Caco-2 (cell line): ENCODE data around the gene SPOCK1. TPM values are rescaled to one million over a fixed set of nuclear protein-coding genes. Genes with fewer than 3 reads are reported as not detected.

Experiments
- BruUV-seq: library from RNA; stranded (reverse); fragments of 400-500 nt; replicated peaks from 2 replicates; lab custom pipeline; 2021; lab: Mats Ljungman, UMichigan
- CTCF ChIA-PET: fragments of 300-600 bp; sonication (Branson Sonifier 250); formaldehyde crosslinking; loops from one replicate; lab custom pipeline; 2022; ENCODE audit warnings: antibody characterized with exemption; lab: Charles Lee
- POLR2A ChIA-PET: fragments of 300-600 bp; sonication (Branson Sonifier 250); formaldehyde crosslinking; loops from one replicate; lab custom pipeline; 2022; ENCODE audit warnings: antibody characterized with exemption; lab: Charles Lee
- DNase-seq, 2 experiments: peaks; one replicate each; pipeline versions ENCODE4 v3.0.0 to v3.0.0-alpha.2; 2020 to 2022
- H3K27me3 ChIP-seq: replicated peaks from 2 replicates; pipeline ENCODE4 v1.6.0; 2011; ENCODE audit warnings: low read length; ENCODE audit not compliant: control insufficient read depth, insufficient read depth
- H3K36me3 ChIP-seq: 2 replicates; pipeline ENCODE4 v1.5.1; 2011; ENCODE audit warnings: low read length; ENCODE audit not compliant: control insufficient read depth, insufficient read depth
- H3K4me1 ChIP-seq: fragments of 250-450 bp; sonication (Bioruptor Pico); 2 replicates; pipeline ENCODE4 v1.5.1; 2020; ENCODE audit warnings: mild to moderate bottlenecking
- H3K4me3 ChIP-seq: 2 replicates; pipeline ENCODE4 v1.5.1; 2011; ENCODE audit warnings: low read depth, mild to moderate bottlenecking, control low read depth, low read length
- H3K9me3 ChIP-seq: fragments of 250-450 bp; sonication (Bioruptor Pico); 2 replicates; pipeline ENCODE4 v1.5.1; 2020; ENCODE audit warnings: mild to moderate bottlenecking, moderate library complexity
- H3K27ac Mint-ChIP-seq: one replicate; pipeline ENCODE4 v1.8.0; 2022; ENCODE audit warnings: mixed read lengths; ENCODE audit not compliant: unreplicated experiment
- H3K27me3 Mint-ChIP-seq: one replicate; pipeline ENCODE4 v1.8.0; 2022; ENCODE audit warnings: mixed read lengths; ENCODE audit not compliant: insufficient read depth, unreplicated experiment
- H3K36me3 Mint-ChIP-seq: one replicate; pipeline ENCODE4 v1.8.0; 2022; ENCODE audit warnings: mild to moderate bottlenecking, mixed read lengths; ENCODE audit not compliant: insufficient read depth, unreplicated experiment
- H3K4me1 Mint-ChIP-seq: one replicate; pipeline ENCODE4 v1.8.0; 2022; ENCODE audit warnings: low read depth, mixed read lengths; ENCODE audit not compliant: unreplicated experiment
- H3K4me3 Mint-ChIP-seq: one replicate; pipeline ENCODE4 v1.8.0; 2022; ENCODE audit warnings: mild to moderate bottlenecking, moderate library complexity, mixed read lengths; ENCODE audit not compliant: unreplicated experiment
- H3K9me3 Mint-ChIP-seq: one replicate; pipeline ENCODE4 v1.8.0; 2022; ENCODE audit warnings: mixed read lengths; ENCODE audit not compliant: unreplicated experiment
- intact Hi-C: fragments of 100-400 bp; cut with micrococcal nuclease; formaldehyde crosslinking; loops from one replicate; pipeline ENCODE4 v1.10.0; 2022; ENCODE audit not compliant: unreplicated experiment
- total RNA-seq: library from RNA; stranded (reverse); gene quantifications from 2 replicates; pipeline ENCODE4 v1.2.3, GENCODE V29; 2022
- TF ChIP-seq, protein P1 (sequence below), 2 experiments: fragments of 200-600 bp in 1 of 2; IDR thresholded peaks; 1 replicate in 1 of 2; 2 replicates in 1 of 2; pipeline versions ENCODE4 v1.5.1 to v1.8.0; 2011 to 2022; ENCODE audit warnings: antibody characterized with exemption in 1 of 2, control low read depth in 1 of 2, inconsistent platforms in 1 of 2, low read depth in 1 of 2, low read length in 1 of 2, mild to moderate bottlenecking in 1 of 2, moderate library complexity in 1 of 2; ENCODE audit not compliant: insufficient read depth in 1 of 2, severe bottlenecking in 1 of 2, unreplicated experiment in 1 of 2

Gene SPOCK1
- total RNA-seq, 1 experiment from 2014 or later: not detected

DNA sequence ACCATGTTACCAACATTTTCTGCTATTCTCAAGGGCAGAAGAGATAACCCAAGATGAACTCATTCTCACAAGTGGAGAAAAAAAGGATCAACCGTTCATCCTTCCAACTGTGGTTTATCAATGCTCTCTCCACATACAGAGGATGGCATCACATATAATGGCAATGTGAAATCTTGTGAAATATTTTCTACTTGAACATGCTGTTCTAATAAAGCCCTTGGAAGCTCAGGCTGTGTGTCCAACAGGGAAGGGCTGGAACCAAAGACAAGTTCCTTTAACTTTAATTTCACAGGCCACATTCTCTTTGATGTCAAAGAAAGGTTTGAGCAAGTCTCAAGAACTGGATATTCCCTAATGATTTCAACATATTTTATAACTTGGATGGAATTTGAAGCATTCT, 230.5 kb downstream of the SPOCK1 start:
- Histone ChIP-seq H3K4me1 (no peaks in the 10 kb centered on the region), H3K4me3 (no peak overlapping the region), H3K9me3 (no peaks in the 10 kb centered on the region), H3K36me3 (no peaks in the 10 kb centered on the region), H3K27me3 (no peaks in the 10 kb centered on the region)
- no peak for DNase-seq
- Mint-ChIP-seq H3K27me3 (peaks cover 8% of the 10 kb centered on the region), H3K27ac (no peak overlapping the region), H3K4me3 (no peak overlapping the region), H3K36me3 (no peaks in the 10 kb centered on the region), H3K9me3 (no peaks in the 10 kb centered on the region), H3K4me1 (no peaks in the 10 kb centered on the region)
- ChIA-PET CTCF (no interaction called here), POLR2A (no interaction called here)
- TF ChIP-seq, protein P1, sequence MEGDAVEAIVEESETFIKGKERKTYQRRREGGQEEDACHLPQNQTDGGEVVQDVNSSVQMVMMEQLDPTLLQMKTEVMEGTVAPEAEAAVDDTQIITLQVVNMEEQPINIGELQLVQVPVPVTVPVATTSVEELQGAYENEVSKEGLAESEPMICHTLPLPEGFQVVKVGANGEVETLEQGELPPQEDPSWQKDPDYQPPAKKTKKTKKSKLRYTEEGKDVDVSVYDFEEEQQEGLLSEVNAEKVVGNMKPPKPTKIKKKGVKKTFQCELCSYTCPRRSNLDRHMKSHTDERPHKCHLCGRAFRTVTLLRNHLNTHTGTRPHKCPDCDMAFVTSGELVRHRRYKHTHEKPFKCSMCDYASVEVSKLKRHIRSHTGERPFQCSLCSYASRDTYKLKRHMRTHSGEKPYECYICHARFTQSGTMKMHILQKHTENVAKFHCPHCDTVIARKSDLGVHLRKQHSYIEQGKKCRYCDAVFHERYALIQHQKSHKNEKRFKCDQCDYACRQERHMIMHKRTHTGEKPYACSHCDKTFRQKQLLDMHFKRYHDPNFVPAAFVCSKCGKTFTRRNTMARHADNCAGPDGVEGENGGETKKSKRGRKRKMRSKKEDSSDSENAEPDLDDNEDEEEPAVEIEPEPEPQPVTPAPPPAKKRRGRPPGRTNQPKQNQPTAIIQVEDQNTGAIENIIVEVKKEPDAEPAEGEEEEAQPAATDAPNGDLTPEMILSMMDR (IDR thresholded peaks at IDR 0.05; ENCODE audit: insufficient read depth in 1 of 2, low read depth in 1 of 2, low read length in 1 of 2, severe bottlenecking in 1 of 2, unreplicated experiment in 1 of 2): no peak
- intact Hi-C loops: no loop called here
- no TSS peak for BruUV-seq

DNA sequence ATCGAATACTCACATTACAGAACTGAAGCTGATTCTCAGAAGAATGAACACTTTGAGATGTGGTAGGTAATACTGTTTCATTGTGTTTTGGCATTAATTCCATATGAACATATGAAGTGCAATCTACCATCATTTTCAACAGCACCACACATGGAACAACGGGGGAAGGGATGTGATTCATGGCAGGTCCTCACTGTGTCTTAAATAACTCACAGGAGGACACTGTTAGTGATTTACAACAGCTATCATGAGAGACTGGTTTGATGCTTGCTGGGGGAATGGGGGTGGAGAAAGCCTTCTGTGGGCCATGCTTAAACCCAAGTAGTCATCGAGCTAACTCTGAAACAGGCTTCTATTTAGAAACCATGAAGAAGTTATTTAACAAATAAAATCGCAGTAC, 232.9 kb downstream of the SPOCK1 start:
- no peaks in the 10 kb centered on the region for H3K9me3 Mint-ChIP-seq
- H3K27ac Mint-ChIP-seq: no peak overlapping the region
- no peaks in the 10 kb centered on the region for H3K4me1 ChIP-seq
- TF ChIP-seq, protein P1 (IDR thresholded peaks at IDR 0.05; ENCODE audit: insufficient read depth in 1 of 2, low read depth in 1 of 2, low read length in 1 of 2, severe bottlenecking in 1 of 2, unreplicated experiment in 1 of 2): no peak
- BruUV-seq: no TSS peak
- ChIA-PET CTCF (no interaction called here), POLR2A (no interaction called here)
- intact Hi-C loops: no loop called here
- no peaks in the 10 kb centered on the region for H3K36me3 Mint-ChIP-seq
- no peaks in the 10 kb centered on the region for H3K9me3 ChIP-seq
- peaks cover 8% of the 10 kb centered on the region for H3K27me3 Mint-ChIP-seq
- H3K36me3 ChIP-seq: no peaks in the 10 kb centered on the region
- H3K4me1 Mint-ChIP-seq: no peaks in the 10 kb centered on the region
- DNase-seq: no peak
- H3K4me3 Mint-ChIP-seq: no peak overlapping the region
- no peaks in the 10 kb centered on the region for H3K27me3 ChIP-seq
- H3K4me3 ChIP-seq: no peak overlapping the region

DNA sequence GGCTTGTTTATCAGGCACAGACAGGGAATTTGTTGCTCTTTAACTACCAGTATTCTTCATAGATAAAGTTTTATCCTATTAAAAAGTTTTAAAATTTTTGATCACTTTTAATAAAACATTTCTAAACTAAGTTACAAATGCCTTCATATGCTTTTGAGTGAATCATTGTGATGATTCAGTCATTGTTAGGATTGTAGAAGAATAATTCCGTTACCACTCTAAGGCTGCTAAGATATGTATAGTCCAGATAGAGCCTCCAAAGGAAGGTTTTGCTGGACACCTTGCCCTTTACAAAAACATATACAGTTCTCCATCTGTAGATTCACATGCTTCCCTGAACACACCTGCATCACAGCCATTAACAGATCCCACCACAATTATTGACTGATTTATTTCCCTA, 233.7 kb downstream of the SPOCK1 start:
- H3K4me3 Mint-ChIP-seq: no peak overlapping the region
- Histone ChIP-seq H3K36me3 (no peaks in the 10 kb centered on the region), H3K4me1 (no peaks in the 10 kb centered on the region), H3K27me3 (no peaks in the 10 kb centered on the region), H3K4me3 (no peak overlapping the region), H3K9me3 (no peaks in the 10 kb centered on the region)
- ChIA-PET CTCF (no interaction called here), POLR2A (no interaction called here)
- TF ChIP-seq, protein P1 (IDR thresholded peaks at IDR 0.05; ENCODE audit: insufficient read depth in 1 of 2, low read depth in 1 of 2, low read length in 1 of 2, severe bottlenecking in 1 of 2, unreplicated experiment in 1 of 2): no peak
- H3K9me3 Mint-ChIP-seq: no peaks in the 10 kb centered on the region
- no TSS peak for BruUV-seq
- peaks cover 11% of the 10 kb centered on the region for H3K27me3 Mint-ChIP-seq
- H3K4me1 Mint-ChIP-seq: no peaks in the 10 kb centered on the region
- no peak for DNase-seq
- no peak overlapping the region for H3K27ac Mint-ChIP-seq
- intact Hi-C loops: no loop called here
- no peaks in the 10 kb centered on the region for H3K36me3 Mint-ChIP-seq
